H1 (cell line): ENCODE data around the gene DHRS1. TPM values are rescaled to one million over a fixed set of nuclear protein-coding genes. Genes with fewer than 3 reads are reported as not detected.

Source experiments
- CTCF ChIA-PET: fragments of 300-600 bp; sonication (Branson Sonifier 250); formaldehyde crosslinking; loops from one replicate; lab custom pipeline; 2021; ENCODE audit not compliant: partially characterized antibody; lab: Charles Lee
- POLR2A ChIA-PET: fragments of 300-600 bp; sonication (Branson Sonifier 250); formaldehyde crosslinking; loops from one replicate; lab custom pipeline; 2021; ENCODE audit warnings: inconsistent platforms; ENCODE audit not compliant: partially characterized antibody; lab: Charles Lee
- DNase-seq, 2 experiments: peaks; one replicate each; pipeline versions ENCODE4 v3.0.0 to v3.0.0-alpha.2; 2010 to 2022; ENCODE audit warnings: low spot score in 2 of 2, low read depth in 1 of 2, mixed read lengths in 1 of 2
- FAIRE-seq: peaks from 2 replicates; lab custom pipeline; 2011; peaks lifted over from hg19 to GRCh38; lab: Jason Lieb, UNC
- H2AFZ ChIP-seq: 2 replicates; pipeline ENCODE4 v1.8.1; 2012; ENCODE audit warnings: low read length, inconsistent platforms
- H2AK5ac ChIP-seq: 2 replicates; pipeline ENCODE4 v1.6.1; 2013; ENCODE audit warnings: low read depth, low read length
- H2BK120ac ChIP-seq: replicated peaks from 2 replicates; pipeline ENCODE3; 2013; ENCODE audit warnings: low read depth, low read length, inconsistent platforms
- H2BK12ac ChIP-seq: 2 replicates; pipeline ENCODE4 v1.6.1; 2013; ENCODE audit warnings: low read depth, low read length
- H2BK15ac ChIP-seq: 2 replicates; pipeline ENCODE4 v1.6.1; 2013; ENCODE audit warnings: low read length
- H2BK20ac ChIP-seq: 2 replicates; pipeline ENCODE4 v1.6.1; 2013; ENCODE audit warnings: low read length
- H2BK5ac ChIP-seq: 2 replicates; pipeline ENCODE4 v1.6.1; 2013; ENCODE audit warnings: low read depth, low read length
- H3K14ac ChIP-seq: 2 replicates; pipeline ENCODE4 v1.6.1; 2013; ENCODE audit warnings: inconsistent platforms; ENCODE audit not compliant: insufficient read length
- H3K18ac ChIP-seq: 2 replicates; pipeline ENCODE4 v1.6.1; 2013; ENCODE audit warnings: low read length; ENCODE audit errors: extremely low read depth
- H3K23ac ChIP-seq: 2 replicates; pipeline ENCODE4 v1.6.1; 2013; ENCODE audit warnings: inconsistent platforms; ENCODE audit not compliant: insufficient read length
- H3K23me2 ChIP-seq: 2 replicates; pipeline ENCODE4 v1.6.1; 2013; ENCODE audit warnings: low read depth, low read length
- H3K27ac ChIP-seq: 2 replicates; pipeline ENCODE4 v1.6.1; 2011; ENCODE audit warnings: low read depth, low read length, inconsistent platforms
- H3K27me3 ChIP-seq, 4 experiments: replicated peaks in 1 of 4; 1 replicate in 1 of 4; 2 replicates in 3 of 4; pipeline versions ENCODE4 v1.6.1 to v1.8.1; 2011 to 2013; ENCODE audit warnings: low read length in 3 of 4, mild to moderate bottlenecking in 3 of 4, inconsistent platforms in 2 of 4, mixed read lengths in 2 of 4, moderate library complexity in 1 of 4; ENCODE audit not compliant: control insufficient read depth in 3 of 4, insufficient read depth in 3 of 4; ENCODE audit errors: extremely low read depth in 1 of 4
- H3K36me3 ChIP-seq, 4 experiments: 2 replicates each; pipeline versions ENCODE4 v1.6.1 to v1.8.1; 2011 to 2013; ENCODE audit warnings: mild to moderate bottlenecking in 4 of 4, low read length in 3 of 4, moderate library complexity in 2 of 4, control low read depth in 1 of 4, inconsistent platforms in 1 of 4; ENCODE audit not compliant: insufficient read depth in 4 of 4, control insufficient read depth in 2 of 4
- H3K4ac ChIP-seq: replicated peaks from 2 replicates; pipeline ENCODE3; 2013; ENCODE audit warnings: low read length, low read depth, mixed read lengths, inconsistent platforms; ENCODE audit not compliant: insufficient read length
- H3K4me1 ChIP-seq, 4 experiments: replicated peaks in 1 of 4; 1 replicate in 1 of 4; 2 replicates in 3 of 4; pipeline versions ENCODE4 v1.6.1 to v1.8.1; 2011 to 2013; ENCODE audit warnings: low read length in 3 of 4, inconsistent platforms in 2 of 4, mixed read lengths in 1 of 4; ENCODE audit not compliant: insufficient read depth in 4 of 4, control insufficient read depth in 3 of 4
- H3K4me2 ChIP-seq, 2 experiments: 2 replicates each; pipeline versions ENCODE4 v1.6.1 to v1.8.1; 2011 to 2013; ENCODE audit warnings: low read depth in 2 of 2, low read length in 2 of 2, control low read depth in 1 of 2, inconsistent platforms in 1 of 2, mild to moderate bottlenecking in 1 of 2; ENCODE audit not compliant: insufficient read depth in 1 of 2
- H3K4me3 ChIP-seq, 4 experiments: fragments of 200-600, 300-600 bp in 1 of 4; sonication (generic), shearing (Covaris generic), sonication (Bioruptor Twin) in 1 of 4; 2 replicates each; pipeline versions ENCODE4 v1.5.1 to v1.8.1; 2011 to 2016; ENCODE audit warnings: low read length in 4 of 4, low read depth in 3 of 4, control low read depth in 2 of 4, inconsistent platforms in 2 of 4, mild to moderate bottlenecking in 2 of 4, mixed read lengths in 1 of 4, moderate library complexity in 1 of 4; ENCODE audit not compliant: insufficient read depth in 2 of 4; ENCODE audit errors: extremely low read depth in 1 of 4
- H3K56ac ChIP-seq: replicated peaks from 2 replicates; pipeline ENCODE3; 2013; ENCODE audit warnings: low read depth, mild to moderate bottlenecking, mixed read lengths, low read length, inconsistent platforms; ENCODE audit not compliant: insufficient read length
- H3K79me1 ChIP-seq: 2 replicates; pipeline ENCODE4 v1.6.1; 2013; ENCODE audit warnings: low read depth, low read length, control low read depth
- H3K79me2 ChIP-seq, 2 experiments: 2 replicates each; pipeline versions ENCODE4 v1.6.1 to v1.8.1; 2012 to 2013; ENCODE audit warnings: low read length in 2 of 2, mild to moderate bottlenecking in 2 of 2, inconsistent platforms in 1 of 2; ENCODE audit not compliant: insufficient read depth in 2 of 2, control insufficient read depth in 1 of 2
- H3K9ac ChIP-seq, 4 experiments: replicated peaks in 1 of 4; 1 replicate in 1 of 4; 2 replicates in 3 of 4; pipeline versions ENCODE4 v1.6.1 to v1.8.1; 2011 to 2013; ENCODE audit warnings: low read depth in 3 of 4, low read length in 3 of 4, control low read depth in 2 of 4, mild to moderate bottlenecking in 2 of 4, moderate library complexity in 2 of 4, inconsistent platforms in 1 of 4; ENCODE audit errors: extremely low read depth in 1 of 4
- H3K9me3 ChIP-seq, 2 experiments: 2 replicates each; pipeline versions ENCODE4 v1.6.1 to v1.8.1; 2012 to 2013; ENCODE audit warnings: mild to moderate bottlenecking in 2 of 2, moderate library complexity in 2 of 2, control low read depth in 1 of 2, inconsistent platforms in 1 of 2, low read depth in 1 of 2, low read length in 1 of 2, mixed read lengths in 1 of 2; ENCODE audit not compliant: insufficient read depth in 2 of 2
- H4K20me1 ChIP-seq, 2 experiments: replicated peaks in 1 of 2; 2 replicates each; pipeline versions ENCODE3 to v1.8.1; 2011 to 2013; ENCODE audit warnings: inconsistent platforms in 2 of 2, low read length in 2 of 2, mild to moderate bottlenecking in 1 of 2; ENCODE audit not compliant: insufficient read depth in 2 of 2, control insufficient read depth in 1 of 2
- H4K5ac ChIP-seq: 2 replicates; pipeline ENCODE4 v1.6.1; 2013; ENCODE audit warnings: low read length, low read depth, mixed read lengths, inconsistent platforms; ENCODE audit not compliant: insufficient read length
- H4K8ac ChIP-seq: 2 replicates; pipeline ENCODE4 v1.8.0; 2013; ENCODE audit warnings: mild to moderate bottlenecking, moderate library complexity, low read length, inconsistent platforms; ENCODE audit not compliant: insufficient read depth; ENCODE audit errors: extremely low read depth
- H4K91ac ChIP-seq: replicated peaks from 2 replicates; pipeline ENCODE3; 2013; ENCODE audit warnings: low read length, mixed read lengths, inconsistent platforms; ENCODE audit not compliant: insufficient read length
- BACH1 ChIP-seq: IDR thresholded peaks from 2 replicates; pipeline ENCODE4 v1.6.1; 2012; ENCODE audit warnings: low read length, improper control_type of control experiment
- EP300 ChIP-seq, 2 experiments: IDR thresholded peaks; 1 replicate in 1 of 2; 2 replicates in 1 of 2; pipeline ENCODE4 v1.6.1; 2011 to 2012; ENCODE audit warnings: low read depth in 2 of 2, low read length in 2 of 2, mild to moderate bottlenecking in 2 of 2, borderline replicate concordance in 1 of 2, inconsistent platforms in 1 of 2, moderate library complexity in 1 of 2
- FOSL1 ChIP-seq: IDR thresholded peaks from 2 replicates; pipeline ENCODE4 v1.6.1; 2011; ENCODE audit warnings: mild to moderate bottlenecking, low read depth, low read length, moderate library complexity; ENCODE audit not compliant: insufficient read depth
- RFX5 ChIP-seq: IDR thresholded peaks from 2 replicates; pipeline ENCODE4 v1.6.1; 2011; ENCODE audit warnings: low read depth, low read length, improper control_type of control experiment, borderline replicate concordance
- RNF2 ChIP-seq: fragments of 200-900, 300-1000 bp; sonication (generic); IDR thresholded peaks from 2 replicates; pipeline ENCODE4 v1.7.1; 2016; ENCODE audit warnings: borderline replicate concordance, low read depth, mild to moderate bottlenecking, antibody characterized with exemption, low read length; ENCODE audit not compliant: poor library complexity, severe bottlenecking; ENCODE audit errors: missing control alignments
- SP4 ChIP-seq: IDR thresholded peaks from 2 replicates; pipeline ENCODE4 v1.6.1; 2012; ENCODE audit warnings: low read length, inconsistent platforms
- WGBS, 2 experiments: shearing (Covaris generic) in 1 of 2; methylation state at CpG; one replicate each; pipeline versions ENCODE4 v1.1.6 to v1.1.7; 2013 to 2015; ENCODE audit warnings: low lambda C conversion rate in 2 of 2, mixed read lengths in 2 of 2, inconsistent platforms in 1 of 2, low coverage in 1 of 2, missing lambda C conversion rate in 1 of 2; ENCODE audit not compliant: insufficient replicate concordance in 2 of 2, insufficient coverage in 1 of 2, insufficient read length in 1 of 2; ENCODE audit errors: extremely low coverage in 1 of 2, missing lambda C conversion rate in 1 of 2; 5-methylcytosine and 5-hydroxymethylcytosine counted together
- polyA plus RNA-seq, 7 experiments: library from polyadenylated mRNA; depleted of rRNA in 3 of 7; stranded (reverse) in 5 of 7; unstranded in 2 of 7; fragments of >200 nt in 5 of 7; fragments of 200-250 nt in 2 of 7; gene quantifications; 1 replicate in 5 of 7; 2 replicates in 1 of 7; 4 replicates in 1 of 7; pipeline versions ENCODE4 v1.2.1 to v1.2.3, GENCODE V29; 2011 to 2013; ENCODE audit warnings: missing spikeins in 2 of 7, mixed read lengths in 2 of 7
- total RNA-seq: library from RNA; stranded (reverse); fragmentation: NEBNext Ultra II Directional; extraction: Animal tissue kit (Norgen Biotek cat#: 25700); gene quantifications from 2 replicates; pipeline ENCODE4 v1.2.1, GENCODE V29; 2021

Gene DHRS1
- total and polyA plus RNA-seq, 2 of the 8 experiments (the other 6 are each of a cell fraction or from before 2014, with no cell fraction given) = 8.8 to 31.7 TPM

DNA sequence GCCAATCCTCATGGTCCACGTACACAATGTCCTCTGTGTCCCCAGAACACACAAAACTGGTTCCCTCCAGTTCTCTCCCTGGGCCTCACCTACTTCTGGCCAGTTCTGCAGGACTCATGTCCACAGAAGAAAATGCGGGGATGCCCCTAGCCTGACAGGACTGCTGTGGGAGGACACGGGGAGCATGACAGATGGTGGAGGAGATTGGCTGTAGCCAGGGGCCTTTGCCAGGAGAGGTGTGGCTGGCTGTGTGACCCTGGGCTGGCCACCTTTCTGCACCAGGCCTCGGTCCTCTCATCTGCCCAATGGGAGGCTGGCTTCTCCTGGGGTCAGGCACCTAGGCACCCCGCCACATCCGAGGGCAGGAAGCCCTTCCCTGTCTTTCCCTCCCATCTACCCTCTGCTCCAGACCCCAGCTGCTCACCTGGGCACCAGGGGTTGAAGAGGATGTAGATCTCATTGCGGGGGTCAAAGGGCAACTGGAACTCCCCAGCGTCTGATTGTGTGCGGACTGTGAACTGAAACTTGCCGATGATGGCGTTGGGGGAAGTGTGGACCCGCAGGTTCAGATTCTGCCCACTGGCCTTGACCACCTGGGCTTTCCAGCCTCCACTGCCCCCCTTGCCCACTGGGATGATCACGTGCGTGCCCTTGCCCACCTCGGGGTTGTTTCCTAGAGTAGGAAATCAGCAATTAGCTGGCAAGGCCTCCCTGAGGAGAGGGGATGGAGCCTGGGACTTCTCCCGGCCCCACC is 39.4 kb downstream of the DHRS1 start:
- Histone ChIP-seq H3K79me1 (no peaks in the 10 kb centered on the region), H3K4me2 (no peak overlapping the region), H2AK5ac (no peak overlapping the region), H4K8ac (no peak overlapping the region), H4K20me1 (peaks cover 0 to 2% of the 10 kb centered on the region in 2 experiments), H3K4me3 (no peak overlapping the region), H3K27ac (no peak overlapping the region), H3K4me1 (peaks cover 0 to 2% (median 0%) of the 10 kb centered on the region in 4 experiments; a peak in 1 of 7 replicates), H3K56ac (no peak overlapping the region), H4K91ac (no peak overlapping the region), H3K27me3 (no peaks in the 10 kb centered on the region; a peak in 1 of 7 replicates), H2BK20ac (no peak overlapping the region)
- POLR2A ChIA-PET = interaction anchor here (1.6 to 3.9 kb wide), 2 partner anchors 10 to 14 kb away, joined by 6 to 14 read pairs; no protein-coding TSS in a partner anchor
- FAIRE-seq = no peak
- whole genome bisulfite sequencing, 2 experiments = 88% methylated on average over 16 of the region's 16 CpGs; no CpG with 5 or more reads in 1 of the 2 experiments
- TF ChIP-seq RNF2 (no peak), EP300 (IDR thresholded peaks at IDR 0.05; ENCODE audit: borderline replicate concordance in 1 of 2, low read depth in 2 of 2, low read length in 2 of 2) (no peak), FOSL1 (no peak), SP4 (no peak), RFX5 (no peak), BACH1 (no peak)
- TF ChIP-seq, all 59 proteins: peak for 0
- no peak for DNase-seq
- Histone ChIP-seq H3K23ac (no peak overlapping the region), H3K79me2 (no peaks in the 10 kb centered on the region), H3K9ac (no peak overlapping the region), H4K5ac (no peak overlapping the region), H2BK120ac (no peak overlapping the region), H3K18ac (no peak overlapping the region), H3K4ac (no peak overlapping the region), H3K23me2 (no peaks in the 10 kb centered on the region), H3K14ac (no peak overlapping the region), H3K36me3 (no peaks in the 10 kb centered on the region), H2BK5ac (no peak overlapping the region; the same call in 1 of the 2 replicates), H2BK12ac (no peak overlapping the region), H2BK15ac (no peak overlapping the region), H3K9me3 (no peaks in the 10 kb centered on the region), H2AFZ (no peak overlapping the region)
- CTCF ChIA-PET = interaction anchor here (0.9 to 3.6 kb wide), 3 partner anchors 17 to 48 kb away, joined by 6 to 13 read pairs (median 12); partner anchors contain the start of genes CIDEB and TINF2
